HG02943 (cell line): Measurements from ENCODE around the gene EPB41L4B.
"Not testable (repeated sequence)": the region's sequence is repeated elsewhere in the genome, so short reads cannot be mapped to it uniquely, and the experiment has no call there.

ENCODE experiments used
- ATAC-seq: cut with Tn5 transposase; IDR thresholded peaks from one replicate; pipeline ENCODE4 v1.9.1; 2021; ENCODE audit warnings: mild to moderate bottlenecking, low read depth, moderate library complexity; ENCODE audit not compliant: unreplicated experiment

Gene EPB41L4B

GRCh38 chr9:109250311-109250741 lies 70.5 kb downstream of the EPB41L4B start:
- no peak for ATAC-seq

GRCh38 chr9:109249615-109250014 lies 71.2 kb downstream of the EPB41L4B start:
- no peak for ATAC-seq

- ATAC-seq: no peak
Measured at GRCh38 chr9:109248133-109248581, 72.7 kb downstream of the EPB41L4B start.

GRCh38 chr9:109247228-109247627 lies 73.6 kb downstream of the EPB41L4B start:
- no peak for ATAC-seq

GRCh38 chr9:109246533-109246932 lies 74.3 kb downstream of the EPB41L4B start:
- no peak for ATAC-seq

- no peak for ATAC-seq
Measured at GRCh38 chr9:109245310-109245897, 75.5 kb downstream of the EPB41L4B start.

- peak; percentile 90 for ATAC-seq
Measured at GRCh38 chr9:109244179-109245132, 76.4 kb downstream of the EPB41L4B start.

- ATAC-seq: no peak
Measured at GRCh38 chr9:109242741-109243140, 78.1 kb downstream of the EPB41L4B start.

- ATAC-seq: no peak
Measured at GRCh38 chr9:109242014-109242413, 78.8 kb downstream of the EPB41L4B start.

GRCh38 chr9:109241207-109241606 lies 79.7 kb downstream of the EPB41L4B start:
- no peak for ATAC-seq

GRCh38 chr9:109239240-109239639 lies 81.6 kb downstream of the EPB41L4B start:
- no peak for ATAC-seq

- no peak for ATAC-seq
Measured at GRCh38 chr9:109238655-109239054, 82.2 kb downstream of the EPB41L4B start.

- ATAC-seq: no peak
Measured at GRCh38 chr9:109238125-109238524, 82.7 kb downstream of the EPB41L4B start.

- no peak for ATAC-seq
Measured at GRCh38 chr9:109232449-109233237, 88.2 kb downstream of the EPB41L4B start.

- ATAC-seq: no peak
Measured at GRCh38 chr9:109231593-109231992, 89.3 kb downstream of the EPB41L4B start.

GRCh38 chr9:109230277-109230676 lies 90.6 kb downstream of the EPB41L4B start:
- no peak for ATAC-seq

- no peak for ATAC-seq
Measured at GRCh38 chr9:109229682-109230081, 91.2 kb downstream of the EPB41L4B start.

GRCh38 chr9:109228093-109228642 lies 92.7 kb downstream of the EPB41L4B start:
- ATAC-seq: no peak

GRCh38 chr9:109225629-109226028 lies 95.2 kb downstream of the EPB41L4B start:
- ATAC-seq: no peak

- no peak for ATAC-seq
Measured at GRCh38 chr9:109224751-109225150, 96.1 kb downstream of the EPB41L4B start.

GRCh38 chr9:109218242-109218641 lies 102.6 kb downstream of the EPB41L4B start:
- ATAC-seq: not testable (repeated sequence)
